Ecto neural progenitor cell (in vitro differentiated cells): Measurements from ENCODE around the gene LATS2.
"Not testable (repeated sequence)": the region's sequence is repeated elsewhere in the genome, so short reads cannot be mapped to it uniquely, and the experiment has no call there.

Experiments
- DNase-seq: peaks from one replicate; pipeline ENCODE4 v3.0.0-alpha.2; 2018; ENCODE audit warnings: low spot score

The LATS2 gene

DNA sequence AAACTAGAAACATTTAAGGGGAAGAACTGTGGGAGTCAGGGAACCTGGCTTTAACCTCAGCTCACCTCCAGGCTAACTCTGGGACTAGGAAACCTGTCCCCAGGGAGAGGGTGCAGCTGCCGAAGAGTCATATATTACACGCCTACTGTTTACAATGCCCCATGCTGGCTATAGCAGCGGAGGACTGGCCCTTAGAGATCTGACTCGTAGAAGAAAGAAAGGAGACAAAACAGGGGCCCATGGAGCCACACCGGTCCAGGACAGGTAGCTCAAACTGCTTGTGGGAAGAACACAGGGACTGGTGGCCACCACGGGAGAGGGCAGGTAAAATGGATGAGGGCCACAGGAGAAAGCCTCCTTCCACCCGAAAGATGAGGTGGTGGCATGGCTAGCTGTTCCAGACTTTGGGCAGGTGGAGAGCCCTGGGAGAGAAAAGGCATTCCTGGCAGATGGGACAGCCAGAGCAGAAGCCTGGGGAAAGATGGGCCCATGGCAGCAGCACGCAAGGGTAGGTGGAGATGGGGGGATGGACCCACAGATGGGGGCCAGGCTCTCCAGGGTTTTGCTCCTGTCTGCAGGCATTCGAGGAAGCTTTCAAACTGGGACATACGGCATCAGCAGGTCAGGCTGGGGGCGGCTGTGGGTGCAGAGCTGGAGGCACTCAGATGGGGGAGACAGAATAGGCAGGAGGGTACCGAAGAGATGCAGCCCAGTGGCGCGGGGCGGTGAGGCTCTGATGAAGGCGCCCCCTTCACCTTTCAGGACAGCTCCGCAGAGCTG lies 69.5 kb downstream of the LATS2 start:
- DNase-seq = no peak

DNA sequence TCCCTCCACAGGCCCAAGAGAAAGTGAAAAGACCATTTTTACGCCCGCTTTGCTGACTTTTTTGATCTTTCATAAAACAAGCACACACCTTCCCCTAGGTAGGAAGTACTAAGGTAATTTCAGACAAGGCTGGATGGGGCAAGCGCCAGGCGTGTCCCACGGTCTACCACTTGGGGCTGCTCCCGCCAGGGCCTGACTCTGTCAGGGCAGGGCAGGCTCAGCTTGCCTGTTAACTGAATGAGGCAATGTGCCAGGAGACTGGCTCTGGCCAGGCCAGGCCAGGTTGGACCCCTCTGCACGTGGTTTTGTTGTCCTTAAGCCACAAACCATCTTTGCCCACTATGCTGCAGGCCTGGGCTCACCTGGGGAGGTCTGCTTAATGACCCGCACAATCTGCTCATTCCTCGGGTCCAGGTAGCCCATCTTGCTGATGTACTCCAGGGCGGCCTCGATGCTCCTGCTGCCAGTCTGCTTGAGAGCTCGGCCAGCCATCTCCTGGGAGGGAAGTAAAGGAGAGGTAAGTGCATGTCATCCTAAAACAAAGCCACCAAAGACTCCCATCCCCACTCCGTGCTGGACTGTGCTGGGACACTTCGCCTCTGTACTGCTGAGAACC lies 70.4 kb downstream of the LATS2 start:
- DNase-seq = no peak

DNA sequence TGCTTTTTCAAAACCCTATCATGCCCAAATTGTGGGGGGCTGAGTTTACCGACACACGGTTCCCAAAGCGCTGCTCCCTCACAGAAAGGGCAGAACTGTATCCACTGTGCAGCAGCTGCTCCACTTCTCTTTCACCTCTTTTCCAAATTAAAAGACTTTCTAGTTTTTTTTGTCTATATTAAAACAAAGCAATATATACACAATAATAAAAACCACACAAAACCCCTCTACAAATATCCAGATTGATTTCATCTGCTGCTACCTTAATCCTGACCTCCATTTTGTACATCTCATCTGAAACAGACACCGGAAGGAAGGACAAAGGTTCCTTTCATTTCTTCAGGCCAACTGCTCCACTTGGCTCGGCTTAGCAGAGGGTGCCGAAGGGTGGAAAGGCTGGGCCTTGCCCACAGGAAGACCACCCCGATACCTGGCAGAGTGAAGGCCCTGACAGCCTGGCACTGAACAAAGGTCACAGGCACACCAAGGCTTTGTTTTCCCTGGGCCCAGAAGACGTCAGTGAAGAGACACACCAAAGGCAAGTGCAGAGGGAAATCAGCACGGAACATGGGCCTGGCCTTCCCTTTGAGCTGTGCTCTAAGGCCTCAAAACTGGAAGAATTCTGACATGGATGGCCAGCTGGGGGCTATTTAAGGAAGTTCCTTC lies 71.6 kb downstream of the LATS2 start:
- no peak for DNase-seq

DNA sequence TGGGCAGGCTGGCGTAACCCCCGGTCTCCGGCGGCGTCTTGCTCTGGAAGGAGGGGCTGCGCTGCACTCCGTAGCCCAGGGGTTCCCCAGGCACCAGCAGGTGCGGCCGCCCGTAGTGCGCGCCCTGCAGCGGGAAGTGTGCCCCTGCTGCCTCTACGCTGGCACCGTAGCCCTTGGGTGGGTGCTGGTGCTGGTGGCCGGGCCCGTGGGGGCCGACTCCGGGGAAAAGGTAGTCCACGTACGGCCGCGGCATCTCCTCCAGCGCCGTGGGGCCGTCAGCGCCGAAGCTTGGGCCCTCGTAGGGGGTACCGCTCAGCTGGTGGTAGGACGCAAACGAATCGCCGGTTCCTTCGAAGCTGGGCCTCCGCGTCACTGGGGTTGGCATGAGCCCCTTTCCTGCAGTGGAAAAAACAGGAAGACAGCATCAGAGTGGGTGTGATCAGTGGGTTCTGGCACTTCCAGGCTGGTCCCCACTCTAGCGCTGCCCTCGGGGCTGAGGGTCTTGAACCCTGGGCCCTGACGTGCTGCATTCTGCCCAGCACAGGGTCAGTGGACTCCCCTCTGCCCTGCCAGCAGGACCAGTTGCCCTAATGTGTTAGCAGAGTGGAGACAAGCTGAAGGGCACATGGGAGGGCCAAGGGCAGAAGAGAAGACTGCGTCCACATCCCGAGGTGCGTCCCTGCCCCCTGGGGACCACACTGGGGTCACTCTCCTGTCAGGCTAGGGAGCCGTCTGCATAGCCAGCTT lies 72.3 kb downstream of the LATS2 start:
- DNase-seq = no peak

DNA sequence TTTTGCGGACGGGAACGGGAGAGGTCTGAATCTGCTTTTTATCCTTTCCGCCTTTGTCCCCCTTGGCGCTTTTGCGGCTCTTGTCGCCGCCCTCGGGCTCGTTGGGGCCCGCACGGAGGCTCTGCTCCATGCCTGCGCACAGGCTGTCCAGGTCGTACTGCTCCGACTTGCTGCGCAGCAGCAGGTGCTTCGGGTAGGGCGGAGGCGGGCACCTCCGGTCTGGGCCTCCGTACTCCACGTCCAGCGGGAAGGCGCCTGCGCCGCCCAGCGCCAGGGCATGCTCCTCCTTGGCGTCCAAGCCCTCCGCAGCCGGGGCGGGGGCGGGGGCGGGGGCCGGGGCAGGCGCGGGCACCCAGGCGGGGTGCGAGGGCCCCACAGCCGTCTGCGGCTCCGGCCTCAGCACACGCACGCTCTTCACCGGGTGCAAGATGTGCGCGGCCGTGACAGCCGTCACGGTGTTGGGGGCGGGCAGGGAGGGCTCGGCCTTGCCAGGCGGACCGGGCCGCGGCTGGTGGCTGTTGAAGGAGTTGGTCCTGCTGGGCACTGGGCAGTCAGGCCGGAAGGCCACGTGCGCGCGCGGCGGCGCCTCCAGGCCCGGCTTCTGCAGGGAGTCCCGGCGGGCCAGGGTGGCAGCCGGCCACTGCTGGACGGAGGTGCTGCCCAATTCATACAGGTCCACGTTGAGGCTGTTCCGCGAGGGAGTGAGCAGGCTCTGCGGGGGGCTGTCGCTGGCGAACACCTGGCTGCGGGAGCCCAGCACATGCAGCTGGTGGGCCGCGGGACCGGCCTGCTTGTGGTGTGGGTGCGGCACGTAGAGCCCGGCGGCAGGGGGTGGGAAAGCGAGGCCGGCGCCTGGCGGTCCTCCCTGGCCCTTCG lies 73.1 kb downstream of the LATS2 start:
- no peak for DNase-seq

DNA sequence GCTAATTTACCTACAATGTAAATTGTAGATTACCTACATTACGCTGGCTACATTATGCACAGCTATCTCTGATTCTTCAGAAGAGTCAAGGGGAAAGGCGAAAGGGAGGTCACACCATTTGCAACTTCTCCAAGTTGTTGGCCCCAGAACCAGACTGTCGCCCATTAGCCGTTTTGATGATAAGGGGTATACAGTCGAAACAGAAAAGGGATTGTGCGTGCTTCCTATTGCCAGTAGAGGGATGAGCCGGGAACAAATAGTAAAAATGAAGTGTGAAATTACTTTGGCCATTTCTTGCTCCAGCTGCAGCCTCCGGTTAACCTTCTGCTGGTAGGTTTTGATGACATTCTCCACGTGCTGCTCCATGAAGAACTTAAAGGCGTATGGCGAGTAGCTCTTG lies 73.8 kb downstream of the LATS2 start:
- DNase-seq = no peak

DNA sequence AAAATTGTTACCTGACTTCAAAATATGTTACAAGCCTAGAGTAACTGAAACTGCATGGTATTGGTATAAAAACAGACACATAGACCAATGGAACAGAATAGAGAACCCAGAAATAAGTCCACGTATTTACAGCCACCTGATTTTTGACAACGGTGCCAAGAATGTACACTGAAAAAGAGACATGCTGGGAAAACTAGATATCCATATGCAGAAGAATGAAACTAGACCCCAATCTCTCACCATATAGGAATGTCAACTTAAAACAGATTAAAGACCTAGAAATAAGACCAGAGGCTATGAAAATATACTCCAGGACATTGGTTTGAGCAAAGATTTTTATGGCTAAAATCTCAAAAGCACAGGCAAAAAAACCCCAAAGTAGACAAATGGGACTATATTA lies 76.5 kb downstream of the LATS2 start:
- no peak for DNase-seq

DNA sequence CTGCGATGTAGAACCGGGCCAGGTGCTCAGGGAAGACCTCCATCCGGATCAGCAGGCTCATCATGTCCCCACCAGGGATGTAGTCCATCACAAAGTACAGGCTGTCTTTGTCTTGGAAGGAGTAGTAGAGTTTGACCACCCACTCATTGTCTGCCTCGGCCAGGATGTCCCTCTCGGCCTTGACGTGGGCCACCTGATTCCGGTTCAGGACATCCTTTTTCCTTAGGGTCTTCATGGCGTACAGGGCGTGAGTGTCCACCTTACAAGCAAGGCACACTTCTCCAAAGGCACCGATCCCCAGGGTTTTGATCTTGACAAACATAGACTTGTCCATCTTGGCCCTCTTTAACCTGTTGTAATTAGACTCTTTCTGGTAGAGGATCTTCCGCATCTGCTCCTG lies 78.0 kb downstream of the LATS2 start:
- no peak for DNase-seq

DNA sequence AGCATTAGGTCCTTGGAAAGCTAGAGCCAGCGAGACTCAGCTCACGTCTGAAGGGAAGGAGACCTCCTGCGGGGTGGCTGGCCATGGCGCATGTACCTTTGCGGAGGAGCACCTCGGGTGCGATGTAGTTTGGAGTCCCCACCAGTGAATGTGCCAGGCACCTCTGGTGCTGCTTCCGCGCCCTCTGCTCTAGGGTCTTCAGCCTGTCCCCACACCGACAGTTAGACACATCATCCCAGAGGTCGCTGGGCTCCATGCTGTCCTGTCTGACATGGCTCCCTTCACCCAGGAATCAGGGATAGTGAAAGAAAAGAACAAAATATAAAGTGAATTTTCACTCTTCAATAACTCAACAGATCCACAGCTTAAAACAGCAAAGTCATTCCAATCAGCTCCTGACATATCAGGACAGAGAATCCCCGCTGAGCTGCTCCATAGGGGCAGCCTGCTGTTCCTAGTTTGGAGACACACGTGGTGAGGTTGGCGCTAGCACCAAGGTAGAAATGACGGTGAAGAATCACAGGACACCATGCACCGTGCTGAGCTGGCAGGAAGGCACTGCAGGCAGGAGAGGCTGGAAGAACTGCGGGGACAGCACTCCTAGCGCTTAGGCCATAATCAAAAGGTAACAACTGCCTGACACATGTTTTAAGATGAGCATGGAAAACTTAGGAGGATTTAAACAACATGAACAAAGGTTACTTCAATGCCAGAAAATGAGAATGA lies 79.9 kb downstream of the LATS2 start:
- no peak for DNase-seq

DNA sequence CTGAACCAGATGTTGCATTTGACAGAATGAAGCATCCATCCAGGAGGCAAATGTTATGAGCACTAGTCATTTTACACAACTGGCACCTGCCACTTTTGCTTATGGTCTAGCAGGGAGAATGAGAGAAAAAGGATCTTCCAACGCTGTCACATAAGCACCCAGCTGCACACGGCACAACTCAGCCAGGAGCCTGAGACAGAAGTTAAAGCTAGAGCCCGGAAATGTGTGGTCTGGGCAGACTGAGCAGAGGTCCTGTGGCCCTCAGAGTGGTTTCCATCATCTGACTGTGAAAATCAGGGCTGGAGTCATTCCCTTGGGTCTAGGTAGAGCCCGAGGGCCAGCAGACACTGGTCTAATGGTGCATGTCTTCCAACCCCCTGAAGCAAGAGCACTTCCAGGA lies 80.5 kb downstream of the LATS2 start:
- DNase-seq = no peak

DNA sequence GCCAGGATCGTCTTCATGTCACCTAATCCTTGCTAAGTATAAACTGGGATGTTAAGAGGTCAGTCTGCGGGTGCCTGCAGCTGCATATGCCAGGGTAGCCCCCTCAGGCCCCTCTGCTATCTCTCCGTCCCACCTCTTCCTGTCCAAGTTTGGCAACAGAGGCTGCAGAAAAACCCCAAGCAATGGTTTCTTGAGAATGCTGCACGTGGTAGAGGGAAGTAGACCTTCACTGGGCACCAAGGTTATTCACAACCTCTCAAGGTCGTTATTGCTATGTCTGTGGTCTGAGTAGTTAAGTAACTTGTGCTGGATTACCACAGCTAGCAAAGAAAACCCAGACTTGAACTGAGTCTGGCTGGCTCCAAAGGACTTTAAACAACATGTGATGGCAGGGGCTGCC lies 81.0 kb downstream of the LATS2 start:
- DNase-seq = no peak

DNA sequence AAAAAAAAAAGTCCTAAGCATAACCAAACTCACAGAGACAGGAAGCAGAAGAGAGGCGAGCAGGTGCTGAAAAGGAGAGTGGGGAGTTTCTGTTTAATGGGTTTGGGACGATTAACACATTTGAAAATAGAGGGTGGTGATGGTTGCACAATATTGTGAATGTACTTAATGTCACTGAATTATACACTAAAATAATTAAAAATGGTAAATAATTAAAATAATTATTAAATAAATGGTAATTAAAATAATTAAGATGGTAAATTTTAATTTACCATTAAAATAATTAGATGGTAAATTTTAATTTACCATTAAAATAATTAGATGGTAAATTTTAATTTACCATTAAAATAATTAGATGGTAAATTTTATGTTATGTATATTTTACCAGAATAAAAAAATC lies 84.0 kb downstream of the LATS2 start:
- no peak for DNase-seq

DNA sequence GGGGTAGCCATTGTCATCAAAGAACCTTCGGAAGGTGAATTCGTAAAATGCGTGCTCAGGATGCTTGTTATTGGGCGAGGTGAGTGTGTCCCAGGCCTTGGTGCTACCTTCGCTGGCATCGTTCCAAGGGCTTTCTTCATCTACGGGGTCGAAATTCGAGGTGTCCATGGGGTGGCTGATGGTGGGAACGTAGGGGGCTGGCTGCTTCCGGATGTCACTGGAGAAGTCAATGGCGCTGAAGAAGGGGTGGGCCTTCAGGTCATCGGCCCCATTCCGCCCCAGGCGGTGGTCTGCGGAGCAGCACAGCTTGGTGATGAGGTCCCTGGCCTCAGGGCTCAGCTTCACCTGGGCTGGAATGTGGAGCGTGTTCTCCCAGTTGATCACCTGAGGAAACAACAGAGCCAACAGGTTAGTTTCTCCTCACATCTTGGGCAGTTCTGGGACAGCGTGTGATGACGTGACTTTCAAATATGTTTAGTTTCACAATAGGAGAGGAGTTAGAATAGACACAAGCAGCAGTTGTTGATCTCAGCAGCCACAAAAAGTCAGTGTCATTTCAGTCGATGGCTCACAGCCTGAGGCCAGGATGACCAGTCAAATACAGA lies 86.3 kb downstream of the LATS2 start:
- DNase-seq = no peak

DNA sequence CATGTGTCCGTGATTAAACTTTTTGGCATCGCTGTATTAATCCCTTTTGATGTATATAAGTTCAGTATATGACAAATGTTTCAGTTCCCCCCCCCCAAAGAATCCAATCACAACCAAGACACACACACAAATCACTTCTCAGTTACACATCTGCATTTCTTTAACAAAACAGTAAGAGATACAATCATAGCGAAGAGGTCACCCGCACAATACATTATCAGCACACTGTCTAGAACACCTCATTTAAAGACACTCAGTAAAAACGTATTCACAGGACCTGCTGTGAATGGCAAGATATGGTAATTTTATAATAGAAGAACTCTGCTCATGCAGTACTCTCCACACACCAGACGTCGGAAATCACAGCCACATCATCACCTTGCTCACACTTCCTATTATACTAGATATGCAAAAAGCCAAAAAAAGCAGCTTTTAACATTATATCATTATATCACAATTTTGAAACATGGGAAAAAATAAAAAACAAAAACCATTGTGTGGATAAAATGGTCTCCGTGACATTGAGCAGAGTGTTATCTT lies 87.4 kb downstream of the LATS2 start:
- DNase-seq = no peak

DNA sequence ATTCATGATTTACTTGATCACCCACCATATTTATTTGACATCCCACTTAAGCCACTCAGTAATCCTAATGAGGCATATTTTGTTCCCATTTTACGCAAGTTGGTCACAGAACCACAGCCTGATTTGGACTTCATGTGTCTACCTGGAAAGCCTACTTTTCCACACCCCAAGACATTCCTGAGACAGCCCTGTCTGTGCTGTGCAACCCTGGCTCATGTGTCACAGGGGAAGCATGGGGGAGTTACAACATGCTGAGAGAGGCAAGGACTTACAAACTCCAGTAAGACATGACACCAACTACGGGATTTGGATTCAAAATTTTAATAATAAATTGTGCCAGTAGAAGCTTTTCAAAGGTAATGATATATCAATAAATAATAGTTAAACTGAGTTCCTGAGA lies 88.7 kb downstream of the LATS2 start:
- DNase-seq = no peak

DNA sequence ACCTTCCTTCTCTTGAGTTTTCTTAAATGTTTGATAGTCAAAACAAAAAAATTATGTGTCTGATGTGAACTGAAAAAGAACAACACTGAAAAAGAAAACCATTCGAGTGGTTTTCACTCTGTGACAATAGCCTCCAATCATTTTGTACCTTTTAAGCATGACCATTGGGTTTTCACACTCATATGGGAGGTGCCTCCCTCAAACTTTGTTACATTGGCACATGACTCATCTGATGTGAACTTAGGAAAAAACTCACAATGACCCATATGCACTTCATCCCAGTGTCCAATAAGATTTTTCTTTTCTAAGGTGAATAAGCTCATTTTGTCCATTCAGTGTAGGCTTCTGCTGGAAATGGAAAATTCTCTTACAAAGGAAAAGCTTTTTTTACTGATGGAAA lies 92.2 kb downstream of the LATS2 start:
- no peak for DNase-seq

DNA sequence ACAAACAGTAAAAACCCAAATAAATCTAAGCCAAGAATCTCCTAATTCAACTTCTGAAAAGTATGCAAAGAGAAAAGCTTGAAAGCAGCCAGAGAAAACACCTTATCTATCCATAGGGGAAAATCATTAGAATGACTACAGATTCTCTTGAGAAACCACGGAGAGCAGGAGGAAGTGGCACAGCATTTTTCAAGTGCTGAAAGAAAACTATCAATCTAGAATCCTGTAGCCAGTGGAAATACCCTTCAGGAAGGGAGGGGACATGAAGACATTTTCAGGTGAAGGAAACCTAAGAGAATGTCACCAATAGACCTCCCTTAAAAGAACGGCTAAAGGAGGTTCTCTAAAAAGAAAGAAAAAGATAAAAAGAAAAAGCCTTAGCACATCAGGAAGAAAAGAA lies 92.6 kb downstream of the LATS2 start:
- no peak for DNase-seq

DNA sequence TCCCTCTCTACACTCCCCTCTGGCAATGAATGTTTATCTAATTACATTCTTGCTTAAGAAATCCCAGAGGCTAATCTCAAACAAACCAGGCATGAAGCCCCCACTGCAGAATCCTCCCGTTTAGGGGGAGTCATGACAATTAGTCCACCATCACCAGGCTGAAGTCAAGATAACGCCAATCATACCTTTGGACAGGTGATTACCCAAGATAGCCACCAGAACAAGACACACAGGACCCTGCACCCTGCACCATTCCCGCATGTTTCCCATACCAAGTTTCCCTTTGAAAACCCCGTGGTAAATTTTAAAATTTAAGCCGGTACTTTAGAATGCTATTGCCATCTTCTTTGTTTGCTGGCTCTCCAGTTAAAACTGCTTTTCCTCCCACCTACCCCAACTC lies 94.0 kb downstream of the LATS2 start:
- DNase-seq = no peak

DNA sequence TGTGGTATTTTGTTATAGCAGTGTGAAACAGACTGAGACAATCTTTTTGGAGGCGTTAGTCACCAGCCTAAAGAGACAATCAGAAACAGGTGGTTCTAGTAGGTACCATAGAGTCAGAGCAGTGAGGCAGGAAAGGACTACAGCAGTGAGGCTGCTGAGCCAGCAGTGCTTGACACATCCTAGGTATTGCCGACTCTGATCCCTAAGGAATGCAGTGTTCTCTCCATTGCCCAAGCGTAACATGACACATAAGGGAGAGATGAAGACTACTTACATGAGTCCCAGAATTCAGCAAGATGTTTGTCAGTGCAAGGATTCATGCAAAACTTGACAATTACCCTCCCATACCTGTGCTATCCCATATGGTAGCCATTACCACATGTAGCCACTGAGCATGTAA lies 96.5 kb downstream of the LATS2 start:
- no peak for DNase-seq

DNA sequence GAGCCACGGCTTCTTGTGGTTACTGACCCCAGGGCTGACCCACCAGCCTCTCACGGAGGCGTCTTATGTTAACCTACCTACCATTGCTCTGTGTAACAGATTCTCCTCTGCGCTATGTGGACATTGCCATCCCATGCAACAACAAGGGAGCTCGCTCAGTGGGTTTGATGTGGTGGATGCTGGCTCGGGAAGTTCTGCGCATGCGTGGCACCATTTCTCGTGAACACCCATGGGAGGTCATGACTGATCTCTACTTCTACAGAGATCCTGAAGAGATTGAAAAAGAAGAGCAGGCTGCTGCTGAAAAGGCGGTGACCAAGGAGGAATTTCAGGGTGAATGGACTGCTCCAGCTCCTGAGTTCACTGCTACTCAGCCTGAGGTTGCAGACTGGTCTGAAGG lies 99.7 kb downstream of the LATS2 start:
- DNase-seq = not testable (repeated sequence)
